Measurements from ENCODE around the gene VPS52. TPM values are rescaled to one million over a fixed set of nuclear protein-coding genes. Genes with fewer than 3 reads are reported as not detected.
A peak's percentile ranks its signal among the peaks of the same experiment; 100 is the strongest.

The VPS52 gene
- total and polyA plus RNA-seq, 2 donors (not counting 1 experiment from before 2014, with no cell fraction given): 100 to 144 TPM

GRCh38 chr6:33207552-33208090, 64.1 kb downstream of the VPS52 start:
- Histone ChIP-seq H3K9me3 (ENCODE audit: control extremely low read depth in 1 of 3, control insufficient read depth in 2 of 3, insufficient read depth in 1 of 3, low read length in 2 of 3) (no peaks in the 10 kb centered on the region), H4K20me1 (ENCODE audit: control insufficient read depth, insufficient read depth, low read length, poor library complexity, severe bottlenecking) (no peaks in the 10 kb centered on the region), H3K4me3 (ENCODE audit: control extremely low read depth in 1 of 5, extremely low read depth in 1 of 5, insufficient read depth in 1 of 5, low read depth in 2 of 5, low read length in 4 of 5) (peak overlapping the region; percentile 71 to 99 (median 90)), H3K4me1 (ENCODE audit: control insufficient read depth in 2 of 2, insufficient read depth in 2 of 2, low read length in 2 of 2) (peaks cover 24 to 38% of the 10 kb centered on the region in 2 donors), H3K36me3 (replicated peaks in 1 of 2; ENCODE audit: control extremely low read depth in 1 of 2, control insufficient read depth in 1 of 2, extremely low read depth in 1 of 2, insufficient read depth in 2 of 2, low read length in 1 of 2) (peaks cover 0 to 32% of the 10 kb centered on the region in 2 experiments), H3K4me2 (replicated peaks; ENCODE audit: low read depth, low read length, poor library complexity, severe bottlenecking) (peak overlapping the region; percentile 92), H3K27me3 (replicated peaks in 1 of 4; ENCODE audit: control extremely low read depth in 1 of 4, control insufficient read depth in 3 of 4, insufficient read depth in 4 of 4, low read length in 3 of 4) (peaks cover 0 to 3% (median 2%) of the 10 kb centered on the region in 4 experiments), H3K79me2 (ENCODE audit: control insufficient read depth, insufficient read depth, low read length) (peaks cover 18% of the 10 kb centered on the region), H3K27ac (ENCODE audit: low read length in 2 of 2) (peak overlapping the region; percentile 87 to 91), H2AFZ (ENCODE audit: insufficient read depth, low read depth, low read length, poor library complexity, severe bottlenecking) (peak overlapping the region; percentile 76), H3K9ac (ENCODE audit: low read length) (peak overlapping the region; percentile 89)
- Mint-ChIP-seq H3K4me1 (peaks cover 37% of the 10 kb centered on the region), H3K9me3 (ENCODE audit: insufficient read depth) (no peaks in the 10 kb centered on the region), H3K27ac (peak overlapping the region; percentile 90), H3K27me3 (peaks cover 2% of the 10 kb centered on the region), H3K4me3 (peak overlapping the region; percentile 88)
- CTCF ChIA-PET: interaction anchor here (1.0 to 3.0 kb wide), 5 partner anchors 10 to 235 kb away, joined by 3 to 14 read pairs (median 5); no protein-coding TSS in a partner anchor
- under 1% methylated on average over 28 of the region's 29 CpGs for WGBS (ENCODE audit: insufficient coverage)
- intact Hi-C loops (cut with micrococcal nuclease): loop anchor here (1.0 to 10.0 kb wide), 4 partner anchors 7 to 1233 kb away; partner anchors contain the start of genes COL11A2, DXO, RXRB and SLC39A7
- ATAC-seq (ENCODE audit: low read depth) (no peak), DNase-seq (no peak)
- POLR2A ChIA-PET: interaction anchor here (0.7 to 2.0 kb wide), 9 partner anchors 8 to 363 kb away, joined by 3 to 12 read pairs (median 8); partner anchors contain the start of genes B3GALT4, HLA-DPB1 and VPS52
- no peak for TF ChIP-seq EZH2 (IDR thresholded peaks at IDR 0.05; ENCODE audit: borderline replicate concordance, insufficient read depth, low read depth, low read length, poor library complexity, severe bottlenecking)
- TF ChIP-seq CTCF (IDR thresholded peaks at IDR 0.05): no peak

Measured in B cell (primary cell).